ENCODE measurements around the gene IGFBP1.

Gene IGFBP1

GRCh38 chr7:45902820-45903219, 14.5 kb downstream of the IGFBP1 start:
- DNase-seq (ENCODE audit: low read depth): no peak

GRCh38 chr7:45909561-45909960, 21.3 kb downstream of the IGFBP1 start:
- DNase-seq (ENCODE audit: low read depth): no peak

- DNase-seq (ENCODE audit: low read depth): peak; percentile 43
These were observed 22.6 kb downstream of the IGFBP1 start for GRCh38 chr7:45910855-45911254.

- DNase-seq (ENCODE audit: low read depth): peak; percentile 48
These were observed 23.0 kb downstream of the IGFBP1 start for GRCh38 chr7:45911311-45911710.

- DNase-seq (ENCODE audit: low read depth): no peak
These were observed 24.7 kb downstream of the IGFBP1 start for GRCh38 chr7:45912972-45913371.

GRCh38 chr7:45914911-45915310, 26.6 kb downstream of the IGFBP1 start:
- DNase-seq (ENCODE audit: low read depth): no peak

GRCh38 chr7:45915606-45916005, 27.3 kb downstream of the IGFBP1 start:
- DNase-seq (ENCODE audit: low read depth): peak; percentile 64

- no peak for DNase-seq (ENCODE audit: low read depth)
These were observed 28.8 kb downstream of the IGFBP1 start for GRCh38 chr7:45917064-45917463.

- peak; percentile 87 for DNase-seq (ENCODE audit: low read depth)
These were observed 29.4 kb downstream of the IGFBP1 start for GRCh38 chr7:45917658-45918057.

GRCh38 chr7:45918556-45918955, 30.3 kb downstream of the IGFBP1 start:
- no peak for DNase-seq (ENCODE audit: low read depth)

- peak; percentile 41 for DNase-seq (ENCODE audit: low read depth)
These were observed 31.0 kb downstream of the IGFBP1 start for GRCh38 chr7:45919231-45919784.

GRCh38 chr7:45919993-45920459, 31.7 kb downstream of the IGFBP1 start:
- no peak for DNase-seq (ENCODE audit: low read depth)

GRCh38 chr7:45920502-45921380, 32.5 kb downstream of the IGFBP1 start, which contains the start of gene IGFBP3:
Gene IGFBP3 (minus strand): TSS chr7:45921272. CDS start chr7:45921140, 132 bp downstream.
- DNase-seq (ENCODE audit: low read depth): peak; percentile 79

GRCh38 chr7:45921381-45921698, 33.1 kb downstream of the IGFBP1 start:
- no peak for DNase-seq (ENCODE audit: low read depth)

- DNase-seq (ENCODE audit: low read depth): peak; percentile 79
These were observed 33.6 kb downstream of the IGFBP1 start for GRCh38 chr7:45921699-45922519.

- peak; percentile 35 for DNase-seq (ENCODE audit: low read depth)
These were observed 34.5 kb downstream of the IGFBP1 start for GRCh38 chr7:45922810-45923209.

GRCh38 chr7:45923290-45923689, 35.0 kb downstream of the IGFBP1 start:
- peak; percentile 79 for DNase-seq (ENCODE audit: low read depth)

GRCh38 chr7:45923818-45924217, 35.5 kb downstream of the IGFBP1 start:
- no peak for DNase-seq (ENCODE audit: low read depth)

GRCh38 chr7:45924283-45924682, 36.0 kb downstream of the IGFBP1 start:
- peak; percentile 87 for DNase-seq (ENCODE audit: low read depth)

- DNase-seq (ENCODE audit: low read depth): no peak
These were observed 39.4 kb downstream of the IGFBP1 start for GRCh38 chr7:45927721-45928120.

- DNase-seq (ENCODE audit: low read depth): peak; percentile 29
These were observed 42.7 kb downstream of the IGFBP1 start for GRCh38 chr7:45930967-45931366.

GRCh38 chr7:45937301-45937700, 49.0 kb downstream of the IGFBP1 start:
- peak; percentile 70 for DNase-seq (ENCODE audit: low read depth)

- no peak for DNase-seq (ENCODE audit: low read depth)
These were observed 49.6 kb downstream of the IGFBP1 start for GRCh38 chr7:45937862-45938261.

All from EH (cell line).